Glomerular endothelial cell (primary cell): ENCODE measurements around the gene JMJD8. TPM values are rescaled to one million over a fixed set of nuclear protein-coding genes. Genes with fewer than 3 reads are reported as not detected.
"Not testable (repeated sequence)": the region's sequence is repeated elsewhere in the genome, so short reads cannot be mapped to it uniquely, and the experiment has no call there.

ENCODE experiments used
- DNase-seq: peaks from one replicate; pipeline ENCODE4 v3.0.0-alpha.2; 2011; ENCODE audit warnings: low read depth, low spot score; ENCODE audit errors: extremely low read depth
- total RNA-seq: library from RNA; depleted of rRNA; stranded (reverse); fragments of >200 nt; gene quantifications from 2 replicates; pipeline ENCODE4 v1.2.3, GENCODE V29; 2015

JMJD8 gene
- total RNA-seq, 1 donor from 2014 or later = 70.8 TPM

GRCh38 chr16:693766-694165, 9.6 kb upstream of the JMJD8 start:
- DNase-seq = no peak

DNA sequence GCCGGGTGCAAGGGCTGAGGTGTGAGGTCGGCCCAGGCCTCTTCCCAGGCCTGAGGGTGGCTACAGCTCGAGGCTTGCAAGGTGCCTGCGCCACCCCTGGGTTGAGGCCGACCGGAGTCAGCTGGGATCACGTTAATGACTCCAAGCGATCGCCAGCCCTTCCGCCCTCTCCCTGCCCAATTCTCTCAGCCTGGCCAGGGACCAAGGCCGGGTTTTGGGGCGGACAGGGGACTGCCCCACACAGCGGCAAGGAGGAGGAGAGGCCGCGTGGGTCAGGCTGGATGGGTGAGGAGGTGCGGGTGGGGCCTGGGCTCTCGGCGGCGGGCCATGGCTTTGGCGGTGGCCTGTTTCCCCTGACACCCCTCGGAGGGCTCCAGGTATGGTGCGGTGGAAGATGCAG, 9.2 kb upstream of the JMJD8 start:
- DNase-seq = no peak

DNA sequence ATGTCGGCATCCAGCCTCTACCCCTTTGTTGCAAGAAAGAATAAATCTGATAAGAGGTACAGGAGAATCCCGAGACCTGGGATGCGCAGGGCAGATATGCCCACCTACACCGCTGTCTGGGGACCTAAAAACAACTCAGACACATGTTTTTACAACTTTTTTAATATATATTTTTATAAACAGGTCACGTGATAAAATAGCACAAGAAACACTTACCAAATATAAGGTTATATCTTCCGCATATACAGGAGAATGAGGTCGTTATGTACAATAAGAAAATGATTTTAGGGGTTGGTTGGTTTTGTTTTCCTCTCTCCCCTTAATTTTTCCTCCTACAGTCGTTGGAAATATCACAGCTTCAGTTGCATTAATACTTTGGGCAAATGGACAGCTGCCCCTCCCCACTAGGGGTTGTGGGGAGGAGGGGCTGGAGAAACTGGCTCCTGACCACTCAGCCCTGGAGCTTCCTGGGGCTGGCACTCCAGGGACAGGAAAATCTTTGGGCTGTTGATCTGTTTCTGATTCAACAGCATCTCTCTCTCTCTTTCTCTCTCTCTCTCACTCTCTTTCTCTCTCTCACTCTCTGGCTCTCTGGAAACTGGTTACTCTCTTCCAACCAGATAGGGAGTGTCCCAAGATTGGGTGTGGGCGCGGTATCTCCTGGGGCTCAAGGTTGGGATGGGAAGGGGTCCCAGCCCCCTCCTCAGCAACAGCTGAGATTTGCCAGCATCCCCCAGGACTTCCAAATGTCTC, 8.4 kb upstream of the JMJD8 start:
- DNase-seq = no peak

- DNase-seq = not testable (repeated sequence)
Measured at GRCh38 chr16:691242-691641, 7.1 kb upstream of the JMJD8 start.

- no peak for DNase-seq
Measured at GRCh38 chr16:689175-689897, 5.2 kb upstream of the JMJD8 start.

DNA sequence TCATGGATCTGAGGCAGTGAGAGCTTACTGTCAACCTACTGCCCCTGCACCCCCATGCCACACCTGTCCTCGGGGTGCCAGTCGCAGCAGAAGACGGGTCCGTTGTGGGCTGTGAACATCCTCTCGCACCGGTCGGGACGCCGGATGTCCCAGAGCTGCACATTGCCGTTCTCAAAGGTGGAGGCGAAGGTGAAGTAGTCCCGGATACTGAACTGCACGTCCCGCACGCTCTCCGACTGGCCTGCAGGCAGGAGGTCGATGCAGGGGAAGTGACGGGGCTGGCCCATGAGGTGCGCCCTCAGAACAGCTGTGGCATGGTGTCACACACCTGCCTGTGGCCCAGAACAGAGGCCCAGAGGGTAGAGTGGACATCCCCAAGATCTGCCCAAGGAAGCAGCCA, 3.4 kb upstream of the JMJD8 start:
- no peak for DNase-seq

GRCh38 chr16:686459-687260, 2.5 kb upstream of the JMJD8 start:
- DNase-seq = no peak

DNA sequence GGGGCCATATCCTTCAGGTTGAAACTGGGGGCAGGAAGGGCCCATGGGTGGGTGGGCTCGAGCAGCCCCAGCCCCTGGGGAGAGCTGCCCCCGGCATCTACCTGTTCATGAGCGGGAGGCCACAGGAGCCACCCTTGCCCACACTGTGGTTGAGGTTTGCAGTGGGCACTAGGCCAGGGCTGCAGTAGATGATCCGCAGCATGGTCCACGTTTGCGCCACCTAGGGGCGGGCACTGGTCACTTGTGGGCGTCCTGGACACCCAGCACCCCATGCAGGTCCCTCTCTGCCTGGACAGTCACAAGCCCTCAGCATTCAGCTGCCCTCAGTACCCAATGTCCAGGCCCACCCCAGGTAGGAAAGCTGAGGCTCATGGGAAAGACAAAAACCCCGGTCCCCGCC, 1.8 kb upstream of the JMJD8 start:
- DNase-seq = no peak

- DNase-seq = no peak
Measured at GRCh38 chr16:684961-685696, 995 bp upstream of the JMJD8 start.

DNA sequence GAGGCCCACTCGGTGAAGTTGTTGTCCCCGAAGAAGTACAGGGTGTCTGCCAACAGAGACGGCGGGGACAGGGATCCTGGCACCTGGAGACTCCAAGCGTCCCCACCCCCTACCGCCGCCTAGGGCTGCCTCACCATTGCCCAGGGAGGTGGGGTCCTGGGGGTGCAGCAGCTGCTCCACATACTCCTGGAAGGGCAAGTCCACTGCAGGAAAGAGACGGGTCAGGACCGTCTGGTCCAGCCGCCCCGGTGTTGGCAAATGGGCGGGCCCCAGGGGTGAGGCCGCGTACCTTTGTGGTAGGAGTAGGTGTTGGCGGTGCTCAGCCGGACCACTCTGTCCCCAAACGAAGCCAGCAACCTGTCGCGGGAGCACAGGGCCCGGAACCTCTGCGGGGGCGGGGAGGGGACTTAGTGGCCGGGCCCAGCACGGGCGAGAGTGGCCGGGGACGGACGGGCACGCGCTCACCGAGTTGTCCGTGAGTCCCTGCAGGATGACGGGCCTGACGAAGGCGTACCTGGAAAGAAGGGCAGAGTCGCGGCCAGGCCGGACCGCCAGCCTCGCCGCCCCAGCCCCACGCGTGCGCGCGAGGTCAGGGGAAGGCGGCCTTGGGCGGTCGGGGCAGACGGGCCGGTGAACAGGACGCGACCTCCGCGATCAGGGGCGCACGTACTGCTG, 601 bp downstream of the JMJD8 start:
- no peak for DNase-seq

GRCh38 chr16:682493-683395, 1.4 kb downstream of the JMJD8 start:
- DNase-seq = no peak

DNA sequence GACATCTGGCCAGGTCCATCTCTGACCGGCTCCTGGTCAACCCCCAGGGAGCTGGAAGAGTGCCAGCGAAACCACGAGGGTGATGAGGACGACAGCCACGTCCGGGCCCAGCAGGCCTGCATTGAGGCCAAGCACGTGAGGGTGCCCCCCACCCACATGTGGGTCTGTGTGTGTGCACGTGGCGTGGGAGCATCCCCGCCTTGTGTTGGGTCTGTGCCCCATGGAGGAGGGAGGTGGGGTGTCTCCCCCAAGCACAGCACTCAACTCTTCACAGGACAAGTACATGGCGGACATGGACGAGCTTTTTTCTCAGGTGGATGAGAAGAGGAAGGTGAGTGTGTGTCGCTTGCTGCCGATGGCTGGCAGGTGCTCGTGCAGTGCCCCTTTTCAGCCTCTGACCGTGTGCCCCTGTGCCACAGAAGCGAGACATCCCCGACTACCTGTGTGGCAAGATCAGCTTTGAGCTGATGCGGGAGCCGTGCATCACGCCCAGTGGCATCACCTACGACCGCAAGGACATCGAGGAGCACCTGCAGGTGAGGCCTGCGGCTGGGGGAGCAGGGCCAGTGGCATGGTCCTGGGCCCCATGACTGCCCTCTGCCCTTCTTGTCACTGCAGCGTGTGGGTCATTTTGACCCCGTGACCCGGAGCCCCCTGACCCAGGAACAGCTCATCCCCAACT, 2.2 kb downstream of the JMJD8 start:
- DNase-seq = no peak

DNA sequence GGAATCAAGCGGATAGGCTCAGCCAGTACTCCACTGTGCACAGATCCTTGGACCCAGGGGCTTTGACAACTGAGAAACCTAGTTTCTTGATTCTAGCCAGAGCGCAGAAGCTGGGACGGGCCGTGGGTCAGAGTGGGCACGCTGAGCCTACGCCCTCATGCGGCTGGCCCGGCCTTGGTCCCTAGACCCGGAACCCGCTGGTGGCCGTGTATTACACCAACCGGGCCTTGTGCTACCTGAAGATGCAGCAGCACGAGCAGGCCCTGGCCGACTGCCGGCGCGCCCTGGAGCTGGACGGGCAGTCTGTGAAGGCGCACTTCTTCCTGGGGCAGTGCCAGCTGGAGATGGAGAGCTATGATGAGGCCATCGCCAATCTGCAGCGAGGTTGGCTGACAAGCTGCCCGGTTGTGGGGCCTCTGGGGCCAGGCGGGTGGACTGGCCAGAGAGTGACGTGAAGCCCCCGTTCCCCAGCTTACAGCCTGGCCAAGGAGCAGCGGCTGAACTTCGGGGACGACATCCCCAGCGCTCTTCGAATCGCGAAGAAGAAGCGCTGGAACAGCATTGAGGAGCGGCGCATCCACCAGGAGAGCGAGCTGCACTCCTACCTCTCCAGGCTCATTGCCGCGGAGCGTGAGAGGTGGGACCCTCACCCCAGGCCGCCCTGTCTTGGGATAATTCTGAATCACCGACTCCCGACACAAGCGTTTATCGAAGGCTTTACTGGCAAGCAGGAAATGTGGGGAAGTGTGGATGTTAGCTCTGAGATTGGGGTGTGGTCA, 3.0 kb downstream of the JMJD8 start:
- no peak for DNase-seq

DNA sequence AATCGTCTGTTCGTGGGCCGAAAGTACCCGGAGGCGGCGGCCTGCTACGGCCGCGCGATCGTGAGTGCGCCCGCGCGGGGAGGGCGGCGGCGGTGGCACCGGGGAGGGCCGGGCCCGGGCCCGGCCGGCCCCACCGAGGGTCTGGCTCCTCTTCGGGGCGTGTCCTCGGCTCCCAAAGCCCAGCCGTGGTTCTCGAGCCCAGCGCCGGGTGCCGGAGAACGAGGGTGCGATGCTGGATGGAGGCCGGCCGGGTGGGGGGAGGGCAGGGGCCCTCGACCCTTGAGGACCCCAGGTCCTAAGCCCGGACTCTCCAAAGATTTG, 3.5 kb downstream of the JMJD8 start:
- DNase-seq = no peak

- no peak for DNase-seq
Measured at GRCh38 chr16:679814-680624, 4.1 kb downstream of the JMJD8 start, which contains the start of gene STUB1. TSS of gene STUB1 (plus strand) at chr16:680410. CDS start at chr16:680526, 116 bp downstream.

- no peak for DNase-seq
Measured at GRCh38 chr16:678858-679813, 5.0 kb downstream of the JMJD8 start.
